Activated T-helper 1 cell treated with anti-CD3 and anti-CD28 coated beads, Interleukin-12 subunit alpha, Interleukin-12 subunit beta, Interleukin-2, Interleukin-4 antibody, amounts not matched to agents 30 ng/mL and 10 ng/mL and 1 ng/mL, durations not matched to agents 14 hours and 24 hours and 36 hours (primary cell): ENCODE results near the gene PRRG2. TPM values are rescaled to one million over a fixed set of nuclear protein-coding genes. Genes with fewer than 3 reads are reported as not detected.

Source experiments
- DNase-seq: peaks from one replicate; pipeline ENCODE4 v3.0.0; 2021; ENCODE audit warnings: low spot score
- H3K27ac Mint-ChIP-seq: one replicate; pipeline ENCODE4 v1.8.0; 2021; ENCODE audit warnings: mild to moderate bottlenecking, mixed read lengths
- H3K27me3 Mint-ChIP-seq: one replicate; pipeline ENCODE4 v1.8.0; 2022; ENCODE audit warnings: mild to moderate bottlenecking, moderate library complexity, mixed read lengths; ENCODE audit not compliant: insufficient read depth
- H3K36me3 Mint-ChIP-seq: one replicate; pipeline ENCODE4 v1.8.0; 2021; ENCODE audit warnings: low read depth, mixed read lengths
- H3K4me1 Mint-ChIP-seq: one replicate; pipeline ENCODE4 v1.8.0; 2021; ENCODE audit warnings: low read depth, mixed read lengths
- H3K4me3 Mint-ChIP-seq: one replicate; pipeline ENCODE4 v1.8.0; 2021; ENCODE audit warnings: mild to moderate bottlenecking, moderate library complexity, mixed read lengths
- H3K9me3 Mint-ChIP-seq: one replicate; pipeline ENCODE4 v1.8.0; 2021; ENCODE audit warnings: mixed read lengths
- intact Hi-C: fragments of 100-400 bp; cut with micrococcal nuclease; formaldehyde crosslinking; loops from one replicate; pipeline ENCODE4 v1.15.1; 2024
- total RNA-seq: library from RNA; stranded (reverse); gene quantifications from 2 replicates; pipeline ENCODE4 v1.2.3, GENCODE V29; 2022

The PRRG2 gene
- total RNA-seq, 1 donor from 2014 or later: 1.2 TPM

DNA sequence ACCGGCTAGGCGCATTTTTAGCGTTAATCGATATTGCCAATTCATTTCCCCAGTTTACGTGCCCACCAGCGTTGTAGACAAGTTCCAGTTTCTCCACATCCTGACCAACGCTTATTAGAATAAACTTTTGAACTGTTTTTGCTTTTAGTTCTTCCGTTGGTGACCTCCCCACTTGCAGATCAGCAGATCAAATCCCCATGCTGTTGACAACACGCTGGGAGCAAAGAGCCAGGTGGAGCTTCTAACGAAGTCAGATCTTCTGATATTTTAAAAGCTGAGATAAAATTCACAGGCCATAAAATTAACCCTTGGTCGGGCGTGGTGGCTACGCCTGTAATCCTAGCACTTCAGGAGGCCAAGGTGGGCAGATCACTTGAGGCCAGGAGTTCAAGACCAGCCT, 32.1 kb upstream of the PRRG2 start:
- peaks cover 7% of the 10 kb centered on the region for H3K36me3 Mint-ChIP-seq
- no peak for DNase-seq
- H3K4me1 Mint-ChIP-seq: peaks cover 49% of the 10 kb centered on the region
- no peaks in the 10 kb centered on the region for H3K27me3 Mint-ChIP-seq
- no peaks in the 10 kb centered on the region for H3K9me3 Mint-ChIP-seq
- intact Hi-C loops: loop anchor here (5.0 kb wide), 1 partner anchor 33 kb away; the partner anchor contains the start of genes NOSIP and PRRG2
- H3K27ac Mint-ChIP-seq: peak overlapping the region; percentile 80
- H3K4me3 Mint-ChIP-seq: no peak overlapping the region

DNA sequence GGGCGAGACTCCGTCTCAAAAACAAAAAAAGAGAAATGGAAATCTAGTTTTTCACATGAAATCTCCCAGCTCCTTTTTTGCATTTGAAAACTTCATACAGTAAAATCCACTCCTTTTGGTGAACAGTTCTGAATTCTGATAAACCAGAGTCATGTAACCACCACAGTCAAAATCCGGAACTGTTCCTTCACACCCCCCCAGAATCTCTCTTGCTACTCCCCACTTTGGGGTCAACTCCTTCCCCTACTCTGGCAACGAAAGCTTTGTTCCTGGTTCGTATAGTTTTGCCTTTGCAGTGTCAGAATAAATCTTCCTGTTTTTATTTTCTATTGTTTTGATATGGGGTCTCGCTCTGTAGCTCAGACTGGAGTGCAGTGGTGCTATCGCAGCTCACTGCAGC, 29.6 kb upstream of the PRRG2 start:
- Mint-ChIP-seq H3K9me3 (no peaks in the 10 kb centered on the region), H3K27me3 (no peaks in the 10 kb centered on the region), H3K36me3 (peaks cover 14% of the 10 kb centered on the region), H3K4me3 (no peak overlapping the region), H3K27ac (peak overlapping the region; percentile 67), H3K4me1 (peaks cover 55% of the 10 kb centered on the region)
- no peak for DNase-seq
- intact Hi-C loops: no loop called here

GRCh38 chr19:49552749-49553148, 28.4 kb upstream of the PRRG2 start:
- Mint-ChIP-seq H3K27me3 (no peaks in the 10 kb centered on the region), H3K27ac (peak overlapping the region; percentile 89), H3K9me3 (no peaks in the 10 kb centered on the region), H3K4me1 (peaks cover 55% of the 10 kb centered on the region), H3K4me3 (peak overlapping the region; percentile 80), H3K36me3 (peaks cover 18% of the 10 kb centered on the region)
- DNase-seq: peak; percentile 42
- intact Hi-C loops: no loop called here

GRCh38 chr19:49553451-49554271, 27.5 kb upstream of the PRRG2 start:
- intact Hi-C loops: loop anchor here (1.0 to 2.0 kb wide), 3 partner anchors 11 to 19 kb away; no protein-coding TSS in a partner anchor
- H3K4me1 Mint-ChIP-seq: peaks cover 55% of the 10 kb centered on the region
- peak overlapping the region; percentile 24 for H3K4me3 Mint-ChIP-seq
- H3K36me3 Mint-ChIP-seq: peaks cover 21% of the 10 kb centered on the region
- DNase-seq: peak; percentile 51
- H3K27me3 Mint-ChIP-seq: no peaks in the 10 kb centered on the region
- peak overlapping the region; percentile 89 for H3K27ac Mint-ChIP-seq
- H3K9me3 Mint-ChIP-seq: no peaks in the 10 kb centered on the region

DNA sequence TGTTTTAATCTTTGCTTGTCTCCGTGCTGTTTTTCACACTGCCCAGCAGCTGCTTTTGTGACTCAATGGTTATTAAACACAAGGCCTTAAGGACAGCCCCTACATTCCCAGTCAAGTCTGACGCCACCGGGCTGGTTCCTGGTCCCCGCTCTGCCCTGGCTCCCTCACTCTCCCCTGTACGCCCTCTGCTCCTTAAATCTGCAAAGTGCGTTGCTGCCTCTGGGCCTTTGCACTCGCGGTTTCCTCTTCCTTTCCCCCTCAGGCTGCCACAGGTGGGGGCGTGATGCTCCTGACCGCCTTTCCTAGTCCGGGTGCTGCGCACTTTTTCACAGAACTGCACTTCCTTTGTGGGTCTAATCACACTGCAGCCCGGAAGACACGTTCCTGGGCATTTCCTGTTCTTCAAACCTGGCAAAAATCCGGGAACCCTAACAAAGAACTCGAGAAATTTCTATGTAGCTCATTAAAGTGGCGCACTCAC, 26.4 kb upstream of the PRRG2 start:
- Mint-ChIP-seq H3K4me3 (peak overlapping the region; percentile 56), H3K27ac (peak overlapping the region; percentile 89), H3K27me3 (no peaks in the 10 kb centered on the region), H3K4me1 (peaks cover 55% of the 10 kb centered on the region), H3K36me3 (peaks cover 26% of the 10 kb centered on the region), H3K9me3 (no peaks in the 10 kb centered on the region)
- peak; percentile 66 for DNase-seq
- intact Hi-C loops: loop anchor here (1.0 to 2.0 kb wide), 3 partner anchors 10 to 20 kb away; no protein-coding TSS in a partner anchor

GRCh38 chr19:49555600-49556411, 25.3 kb upstream of the PRRG2 start:
- Mint-ChIP-seq H3K27ac (peak overlapping the region; percentile 89), H3K9me3 (no peaks in the 10 kb centered on the region), H3K27me3 (no peaks in the 10 kb centered on the region), H3K4me3 (peak overlapping the region; percentile 15), H3K36me3 (peaks cover 26% of the 10 kb centered on the region), H3K4me1 (peaks cover 65% of the 10 kb centered on the region)
- intact Hi-C loops: loop anchor here (2.0 kb wide), 1 partner anchor 21 kb away; no protein-coding TSS in a partner anchor
- peak; percentile 73 for DNase-seq

- Mint-ChIP-seq H3K4me3 (peak overlapping the region; percentile 11), H3K27me3 (no peaks in the 10 kb centered on the region), H3K27ac (peak overlapping the region; percentile 40), H3K36me3 (peaks cover 24% of the 10 kb centered on the region), H3K9me3 (no peaks in the 10 kb centered on the region), H3K4me1 (peaks cover 70% of the 10 kb centered on the region)
- intact Hi-C loops: no loop called here
- DNase-seq: no peak
These were observed 24.4 kb upstream of the PRRG2 start for GRCh38 chr19:49556412-49557398.

GRCh38 chr19:49557641-49558325, 23.3 kb upstream of the PRRG2 start:
- Mint-ChIP-seq H3K36me3 (peaks cover 23% of the 10 kb centered on the region), H3K9me3 (no peaks in the 10 kb centered on the region), H3K27ac (peak overlapping the region; percentile 67), H3K27me3 (no peaks in the 10 kb centered on the region), H3K4me1 (peaks cover 68% of the 10 kb centered on the region), H3K4me3 (peak overlapping the region; percentile 62)
- no peak for DNase-seq
- intact Hi-C loops: no loop called here

- peaks cover 68% of the 10 kb centered on the region for H3K4me1 Mint-ChIP-seq
- DNase-seq: no peak
- peak overlapping the region; percentile 86 for H3K4me3 Mint-ChIP-seq
- H3K27me3 Mint-ChIP-seq: no peaks in the 10 kb centered on the region
- peak overlapping the region; percentile 97 for H3K27ac Mint-ChIP-seq
- H3K9me3 Mint-ChIP-seq: no peaks in the 10 kb centered on the region
- peaks cover 23% of the 10 kb centered on the region for H3K36me3 Mint-ChIP-seq
- intact Hi-C loops: no loop called here
These were observed 22.5 kb upstream of the PRRG2 start for GRCh38 chr19:49558591-49558990.

DNA sequence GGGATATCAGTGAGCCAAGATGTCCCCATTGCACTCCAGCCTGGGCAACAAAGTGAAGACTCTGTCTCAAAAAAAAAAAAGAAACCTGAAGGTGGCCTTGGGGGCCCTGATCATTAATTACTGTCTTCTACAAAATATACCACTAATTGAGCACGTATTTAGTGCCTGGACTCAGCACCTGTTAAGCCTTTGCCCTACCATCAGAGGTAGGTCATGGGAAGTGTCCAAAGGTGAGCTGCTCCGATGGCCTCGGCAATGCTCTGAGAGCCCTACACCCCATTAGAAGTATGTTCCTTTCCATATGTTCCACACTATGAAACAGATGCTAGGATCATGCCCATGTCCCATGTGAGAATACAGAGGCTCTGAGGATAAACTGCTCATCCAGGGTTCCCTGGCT, 21.7 kb upstream of the PRRG2 start:
- no peaks in the 10 kb centered on the region for H3K9me3 Mint-ChIP-seq
- peaks cover 27% of the 10 kb centered on the region for H3K36me3 Mint-ChIP-seq
- H3K4me3 Mint-ChIP-seq: peak overlapping the region; percentile 86
- DNase-seq: no peak
- intact Hi-C loops: no loop called here
- H3K27me3 Mint-ChIP-seq: no peaks in the 10 kb centered on the region
- H3K4me1 Mint-ChIP-seq: peaks cover 70% of the 10 kb centered on the region
- H3K27ac Mint-ChIP-seq: peak overlapping the region; percentile 97

- Mint-ChIP-seq H3K9me3 (no peaks in the 10 kb centered on the region), H3K4me3 (peak overlapping the region; percentile 86), H3K27me3 (no peaks in the 10 kb centered on the region), H3K27ac (peak overlapping the region; percentile 97), H3K36me3 (peaks cover 28% of the 10 kb centered on the region), H3K4me1 (peaks cover 70% of the 10 kb centered on the region)
- intact Hi-C loops: loop anchor here (1.0 kb wide), 1 partner anchor 8 kb away; no protein-coding TSS in a partner anchor
- DNase-seq: no peak
These were observed 21.2 kb upstream of the PRRG2 start for GRCh38 chr19:49559928-49560327.
